OCI-LY3 (cell line): ENCODE data around the gene DYNLT2B.

Experiments used
- EZH2phosphoT487 ChIP-seq: fragments of 200-600 bp; shearing (Covaris generic); IDR thresholded peaks from 2 replicates; pipeline ENCODE4 v1.6.1; 2018; ENCODE audit warnings: antibody characterized with exemption, mixed run types, low read depth
- TF ChIP-seq, protein P1 (sequence below): fragments of 200-600, 300-600 bp; sonication (generic); IDR thresholded peaks from 2 replicates; pipeline ENCODE4 v1.5.1; 2014; ENCODE audit warnings: antibody characterized with exemption, low read length, low read depth

DNA sequence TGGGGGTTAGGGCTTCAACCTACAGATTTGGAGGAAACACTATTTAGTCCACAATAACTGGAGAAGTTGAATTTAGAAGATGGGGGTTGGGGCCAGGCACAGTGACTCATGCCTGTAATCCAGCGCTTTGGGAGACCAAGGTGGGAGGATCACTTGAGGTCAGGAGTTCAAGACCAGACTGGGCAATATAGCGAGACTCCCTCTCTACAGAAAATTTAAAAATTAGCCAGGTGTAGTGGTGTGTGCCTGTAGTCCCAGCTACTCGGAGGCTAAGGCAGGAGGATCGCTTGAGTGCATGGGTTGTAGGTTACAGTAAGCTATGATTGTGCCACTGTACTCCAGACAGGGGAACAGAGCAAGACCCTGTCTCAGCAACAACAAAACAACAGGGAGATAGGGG lies 5.0 kb upstream of the DYNLT2B start:
- TF ChIP-seq, protein P1, sequence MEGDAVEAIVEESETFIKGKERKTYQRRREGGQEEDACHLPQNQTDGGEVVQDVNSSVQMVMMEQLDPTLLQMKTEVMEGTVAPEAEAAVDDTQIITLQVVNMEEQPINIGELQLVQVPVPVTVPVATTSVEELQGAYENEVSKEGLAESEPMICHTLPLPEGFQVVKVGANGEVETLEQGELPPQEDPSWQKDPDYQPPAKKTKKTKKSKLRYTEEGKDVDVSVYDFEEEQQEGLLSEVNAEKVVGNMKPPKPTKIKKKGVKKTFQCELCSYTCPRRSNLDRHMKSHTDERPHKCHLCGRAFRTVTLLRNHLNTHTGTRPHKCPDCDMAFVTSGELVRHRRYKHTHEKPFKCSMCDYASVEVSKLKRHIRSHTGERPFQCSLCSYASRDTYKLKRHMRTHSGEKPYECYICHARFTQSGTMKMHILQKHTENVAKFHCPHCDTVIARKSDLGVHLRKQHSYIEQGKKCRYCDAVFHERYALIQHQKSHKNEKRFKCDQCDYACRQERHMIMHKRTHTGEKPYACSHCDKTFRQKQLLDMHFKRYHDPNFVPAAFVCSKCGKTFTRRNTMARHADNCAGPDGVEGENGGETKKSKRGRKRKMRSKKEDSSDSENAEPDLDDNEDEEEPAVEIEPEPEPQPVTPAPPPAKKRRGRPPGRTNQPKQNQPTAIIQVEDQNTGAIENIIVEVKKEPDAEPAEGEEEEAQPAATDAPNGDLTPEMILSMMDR = no peak
- no peak for TF ChIP-seq EZH2phosphoT487
